Tibial nerve (tissue), 4 donors: Measurements from ENCODE around the gene SPEF2. TPM values are rescaled to one million over a fixed set of nuclear protein-coding genes. Genes with fewer than 3 reads are reported as not detected.

Experiments used
- DNase-seq, 2 donors: peaks; one replicate each; pipeline ENCODE4 v3.0.0-alpha.2; 2019; ENCODE audit warnings: low spot score in 2 of 2
- H3K27ac ChIP-seq, 4 donors: fragments of 200-600 bp; sonication (generic) in 3 of 4; one replicate each; pipeline ENCODE4 v1.5.1; 2017 to 2019; ENCODE audit warnings: mild to moderate bottlenecking in 1 of 4
- H3K27me3 ChIP-seq, 2 donors: fragments of 200-600 bp; sonication (generic) in 1 of 2; one replicate each; pipeline versions ENCODE4 v1.5.1 to v1.6.0; 2017 to 2019
- H3K36me3 ChIP-seq, 3 donors: fragments of 200-600 bp; sonication (generic); one replicate each; pipeline ENCODE4 v1.5.1; 2018 to 2019
- H3K4me1 ChIP-seq, 4 donors: fragments of 200-600 bp; sonication (generic) in 3 of 4; one replicate each; pipeline ENCODE4 v1.5.1; 2017 to 2019
- H3K4me3 ChIP-seq, 4 donors: fragments of 200-600 bp; sonication (generic) in 3 of 4; one replicate each; pipeline ENCODE4 v1.5.1; 2017 to 2019; ENCODE audit warnings: mild to moderate bottlenecking in 1 of 4, moderate library complexity in 1 of 4
- H3K9me3 ChIP-seq, 4 donors: fragments of 200-600 bp; sonication (generic) in 3 of 4; one replicate each; pipeline ENCODE4 v1.5.1; 2017 to 2019
- CTCF ChIP-seq, 5 experiments: fragments of 200-600 bp in 3 of 5; fragments of 450-650 bp in 2 of 5; sonication (generic) in 3 of 5; IDR thresholded peaks; one replicate each; pipeline ENCODE4 v1.5.1; 2016 to 2019; ENCODE audit warnings: antibody characterized with exemption in 5 of 5, mild to moderate bottlenecking in 3 of 5, moderate library complexity in 2 of 5
- EP300 ChIP-seq, 2 donors: sonication (generic); formaldehyde crosslinking; IDR thresholded peaks; one replicate each; pipeline ENCODE4 v1.6.1; 2017; ENCODE audit warnings: antibody characterized with exemption in 2 of 2, mild to moderate bottlenecking in 1 of 2
- POLR2A ChIP-seq, 2 donors: fragments of 450-650 bp; IDR thresholded peaks; one replicate each; pipeline ENCODE4 v1.6.1; 2017; ENCODE audit warnings: antibody characterized with exemption in 2 of 2, mild to moderate bottlenecking in 2 of 2, moderate library complexity in 2 of 2
- WGBS, 2 donors: methylation state at CpG; one replicate each; pipeline ENCODE4 v1.1.5; 2018; 5-methylcytosine and 5-hydroxymethylcytosine counted together
- total RNA-seq, 4 donors: library from RNA; depleted of rRNA; stranded (reverse); fragments of >200 nt; gene quantifications; one replicate each; pipeline ENCODE4 v1.1.0, GENCODE V29; 2016

Gene SPEF2
- total RNA-seq, 4 donors from 2014 or later: 5.1 to 33.5 (median 17.5) TPM

- TF ChIP-seq EP300 (IDR thresholded peaks at IDR 0.05): no peak
- TF ChIP-seq CTCF (IDR thresholded peaks at IDR 0.05): no peak
- TF ChIP-seq POLR2A (IDR thresholded peaks at IDR 0.05): no peak
- Histone ChIP-seq H3K4me1 (peaks cover 0 to 14% (median 5%) of the 10 kb centered on the region in 4 donors), H3K27me3 (no peaks in the 10 kb centered on the region), H3K27ac (no peak overlapping the region), H3K4me3 (no peak overlapping the region), H3K9me3 (no peaks in the 10 kb centered on the region), H3K36me3 (no peaks in the 10 kb centered on the region)
- no peak for DNase-seq
These were observed 181.5 kb downstream of the SPEF2 start for GRCh38 chr5:35799181-35799580.

- Histone ChIP-seq H3K9me3 (no peaks in the 10 kb centered on the region), H3K4me3 (no peak overlapping the region), H3K36me3 (no peaks in the 10 kb centered on the region), H3K27me3 (no peaks in the 10 kb centered on the region), H3K27ac (no peak overlapping the region), H3K4me1 (peaks cover 0 to 20% (median 8%) of the 10 kb centered on the region in 4 donors)
- DNase-seq: no peak
- 83 to 95% methylated on average over 1 of the region's 1 CpG for WGBS, 2 donors
- no peak for TF ChIP-seq CTCF (IDR thresholded peaks at IDR 0.05)
- no peak for TF ChIP-seq EP300 (IDR thresholded peaks at IDR 0.05)
- no peak for TF ChIP-seq POLR2A (IDR thresholded peaks at IDR 0.05)
These were observed 182.1 kb downstream of the SPEF2 start for GRCh38 chr5:35799753-35800152.

GRCh38 chr5:35803191-35803651 is 185.6 kb downstream of the SPEF2 start:
- Histone ChIP-seq H3K27ac (peak overlapping the region in 2 of 4 donors; percentile 28 to 47), H3K9me3 (no peaks in the 10 kb centered on the region), H3K27me3 (no peaks in the 10 kb centered on the region), H3K36me3 (peaks cover 0 to 8% (median 0%) of the 10 kb centered on the region in 3 donors), H3K4me3 (no peak overlapping the region), H3K4me1 (peaks cover 0 to 20% (median 8%) of the 10 kb centered on the region in 4 donors)
- 28 to 40% methylated on average over 4 of the region's 4 CpGs for WGBS, 2 donors
- DNase-seq: no peak
- TF ChIP-seq CTCF (IDR thresholded peaks at IDR 0.05) (no peak), POLR2A (IDR thresholded peaks at IDR 0.05) (no peak), EP300 (IDR thresholded peaks at IDR 0.05) (no peak)

- Histone ChIP-seq H3K36me3 (peaks cover 0 to 8% (median 0%) of the 10 kb centered on the region in 3 donors), H3K27me3 (no peaks in the 10 kb centered on the region), H3K4me1 (peaks cover 0 to 20% (median 8%) of the 10 kb centered on the region in 4 donors), H3K9me3 (no peaks in the 10 kb centered on the region), H3K4me3 (no peak overlapping the region), H3K27ac (no peak overlapping the region)
- no peak for TF ChIP-seq EP300 (IDR thresholded peaks at IDR 0.05)
- no peak for TF ChIP-seq POLR2A (IDR thresholded peaks at IDR 0.05)
- no peak for TF ChIP-seq CTCF (IDR thresholded peaks at IDR 0.05)
- WGBS, 2 donors: 19 to 28% methylated on average over 1 of the region's 1 CpG
- no peak for DNase-seq
These were observed 186.6 kb downstream of the SPEF2 start for GRCh38 chr5:35804201-35804653.

- DNase-seq: no peak
- TF ChIP-seq POLR2A (IDR thresholded peaks at IDR 0.05): no peak
- no peak for TF ChIP-seq EP300 (IDR thresholded peaks at IDR 0.05)
- TF ChIP-seq CTCF (IDR thresholded peaks at IDR 0.05): no peak
- Histone ChIP-seq H3K4me3 (no peak overlapping the region), H3K4me1 (peaks cover 0 to 20% (median 8%) of the 10 kb centered on the region in 4 donors), H3K36me3 (peaks cover 0 to 8% (median 0%) of the 10 kb centered on the region in 3 donors), H3K27ac (no peak overlapping the region), H3K9me3 (no peaks in the 10 kb centered on the region), H3K27me3 (no peaks in the 10 kb centered on the region)
These were observed 187.2 kb downstream of the SPEF2 start for GRCh38 chr5:35804841-35805240.
